Tibial nerve (tissue), 4 donors: ENCODE data around the gene PSG4.
"Not testable (repeated sequence)": the region's sequence is repeated elsewhere in the genome, so short reads cannot be mapped to it uniquely, and the experiment has no call there.

Experiments
- CTCF ChIP-seq, 5 experiments: fragments of 200-600 bp in 3 of 5; fragments of 450-650 bp in 2 of 5; sonication (generic) in 3 of 5; IDR thresholded peaks; one replicate each; pipeline ENCODE4 v1.5.1; 2016 to 2019; ENCODE audit warnings: antibody characterized with exemption in 5 of 5, mild to moderate bottlenecking in 3 of 5, moderate library complexity in 2 of 5
- EP300 ChIP-seq, 2 donors: sonication (generic); formaldehyde crosslinking; IDR thresholded peaks; one replicate each; pipeline ENCODE4 v1.6.1; 2017; ENCODE audit warnings: antibody characterized with exemption in 2 of 2, mild to moderate bottlenecking in 1 of 2
- POLR2A ChIP-seq, 2 donors: fragments of 450-650 bp; IDR thresholded peaks; one replicate each; pipeline ENCODE4 v1.6.1; 2017; ENCODE audit warnings: antibody characterized with exemption in 2 of 2, mild to moderate bottlenecking in 2 of 2, moderate library complexity in 2 of 2

DNA sequence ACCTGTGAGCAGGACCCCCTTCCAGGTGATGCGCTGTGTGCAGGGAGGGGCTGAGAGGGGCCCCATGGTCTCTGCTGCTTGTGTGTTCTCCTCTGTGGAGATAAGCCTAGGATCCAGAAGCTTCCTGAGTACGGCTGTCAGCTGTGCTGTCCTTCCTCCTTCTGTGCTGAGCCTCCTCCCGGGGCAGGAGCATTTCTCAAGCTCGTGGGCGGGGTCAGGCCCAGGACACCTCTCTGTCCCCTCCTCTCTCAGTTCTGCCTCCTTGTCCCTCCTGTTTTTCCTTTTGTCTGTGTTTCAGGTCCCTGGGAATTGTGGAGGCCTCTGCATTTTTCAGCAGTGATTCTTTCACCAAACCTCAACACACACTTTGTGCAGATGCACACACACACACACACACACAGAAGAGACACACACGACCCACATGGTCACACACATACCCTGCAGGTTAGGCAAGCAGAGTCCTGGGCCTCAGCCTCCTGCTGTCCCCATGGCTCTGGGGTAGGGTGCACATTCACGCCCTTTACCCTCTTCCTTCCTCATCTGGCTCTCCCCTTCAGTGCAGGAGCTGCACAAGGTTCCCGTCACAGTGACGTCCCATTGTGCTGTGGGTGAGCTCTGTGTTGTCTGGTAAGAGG lies at the start of gene PSG4:
- TF ChIP-seq CTCF, POLR2A, EP300 (IDR thresholded peaks at IDR 0.05): not testable (repeated sequence)
